ENCODE data around the gene ITFG1. TPM values are rescaled to one million over a fixed set of nuclear protein-coding genes. Genes with fewer than 3 reads are reported as not detected.

The ITFG1 gene
- total RNA-seq, 4 donors from 2014 or later = 36.3 to 67.6 (median 56.1) TPM

GRCh38 chr16:47311738-47312505 is 148.9 kb downstream of the ITFG1 start:
- DNase-seq = no peak
- Histone ChIP-seq H3K4me3 (no peak overlapping the region), H3K27me3 (no peaks in the 10 kb centered on the region), H3K4me1 (no peaks in the 10 kb centered on the region), H3K36me3 (peaks cover 0 to 12% (median 0%) of the 10 kb centered on the region in 3 donors), H3K27ac (no peak overlapping the region), H3K9me3 (no peaks in the 10 kb centered on the region)
- TF ChIP-seq, protein P1, sequence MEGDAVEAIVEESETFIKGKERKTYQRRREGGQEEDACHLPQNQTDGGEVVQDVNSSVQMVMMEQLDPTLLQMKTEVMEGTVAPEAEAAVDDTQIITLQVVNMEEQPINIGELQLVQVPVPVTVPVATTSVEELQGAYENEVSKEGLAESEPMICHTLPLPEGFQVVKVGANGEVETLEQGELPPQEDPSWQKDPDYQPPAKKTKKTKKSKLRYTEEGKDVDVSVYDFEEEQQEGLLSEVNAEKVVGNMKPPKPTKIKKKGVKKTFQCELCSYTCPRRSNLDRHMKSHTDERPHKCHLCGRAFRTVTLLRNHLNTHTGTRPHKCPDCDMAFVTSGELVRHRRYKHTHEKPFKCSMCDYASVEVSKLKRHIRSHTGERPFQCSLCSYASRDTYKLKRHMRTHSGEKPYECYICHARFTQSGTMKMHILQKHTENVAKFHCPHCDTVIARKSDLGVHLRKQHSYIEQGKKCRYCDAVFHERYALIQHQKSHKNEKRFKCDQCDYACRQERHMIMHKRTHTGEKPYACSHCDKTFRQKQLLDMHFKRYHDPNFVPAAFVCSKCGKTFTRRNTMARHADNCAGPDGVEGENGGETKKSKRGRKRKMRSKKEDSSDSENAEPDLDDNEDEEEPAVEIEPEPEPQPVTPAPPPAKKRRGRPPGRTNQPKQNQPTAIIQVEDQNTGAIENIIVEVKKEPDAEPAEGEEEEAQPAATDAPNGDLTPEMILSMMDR (IDR thresholded peaks at IDR 0.05) = no peak
- TF ChIP-seq POLR2A (IDR thresholded peaks at IDR 0.05) = no peak

- no peaks in the 10 kb centered on the region for H3K27me3 ChIP-seq
- no peak overlapping the region for H3K27ac ChIP-seq
- H3K4me3 ChIP-seq = no peak overlapping the region
- no peaks in the 10 kb centered on the region for H3K4me1 ChIP-seq
- no peak for TF ChIP-seq POLR2A (IDR thresholded peaks at IDR 0.05)
- TF ChIP-seq, protein P1 (IDR thresholded peaks at IDR 0.05) = no peak
- no peak for DNase-seq
- H3K36me3 ChIP-seq = peaks cover 0 to 12% (median 0%) of the 10 kb centered on the region in 3 donors
- no peaks in the 10 kb centered on the region for H3K9me3 ChIP-seq
Observed at GRCh38 chr16:47310792-47311211, 150.1 kb downstream of the ITFG1 start.

GRCh38 chr16:47309581-47310312 is 151.1 kb downstream of the ITFG1 start:
- Histone ChIP-seq H3K9me3 (no peaks in the 10 kb centered on the region), H3K27ac (no peak overlapping the region), H3K36me3 (peaks cover 0 to 12% (median 0%) of the 10 kb centered on the region in 3 donors), H3K4me1 (no peaks in the 10 kb centered on the region), H3K27me3 (no peaks in the 10 kb centered on the region), H3K4me3 (no peak overlapping the region)
- no peak for TF ChIP-seq POLR2A (IDR thresholded peaks at IDR 0.05)
- TF ChIP-seq, protein P1 (IDR thresholded peaks at IDR 0.05) = no peak
- no peak for DNase-seq

DNA sequence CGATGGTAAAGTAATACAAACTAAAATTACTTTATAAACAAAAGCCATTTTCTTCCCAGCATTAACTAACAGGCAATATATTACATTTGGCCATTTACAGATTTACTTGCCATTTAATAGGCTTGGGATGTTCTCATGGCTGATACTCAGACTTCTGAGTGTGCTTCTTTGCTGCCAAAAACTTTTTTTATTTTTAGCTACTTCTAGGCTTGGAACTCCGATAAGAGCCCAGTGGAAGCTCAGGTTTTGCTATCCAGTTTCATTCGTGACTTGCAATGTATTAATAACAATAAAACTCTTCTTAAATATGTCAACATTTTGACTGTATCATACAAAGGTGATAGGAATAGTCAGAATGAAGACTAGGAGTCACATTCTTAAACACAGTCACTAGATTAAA is 152.3 kb downstream of the ITFG1 start:
- no peak for TF ChIP-seq POLR2A (IDR thresholded peaks at IDR 0.05)
- TF ChIP-seq, protein P1 (IDR thresholded peaks at IDR 0.05) = no peak

DNA sequence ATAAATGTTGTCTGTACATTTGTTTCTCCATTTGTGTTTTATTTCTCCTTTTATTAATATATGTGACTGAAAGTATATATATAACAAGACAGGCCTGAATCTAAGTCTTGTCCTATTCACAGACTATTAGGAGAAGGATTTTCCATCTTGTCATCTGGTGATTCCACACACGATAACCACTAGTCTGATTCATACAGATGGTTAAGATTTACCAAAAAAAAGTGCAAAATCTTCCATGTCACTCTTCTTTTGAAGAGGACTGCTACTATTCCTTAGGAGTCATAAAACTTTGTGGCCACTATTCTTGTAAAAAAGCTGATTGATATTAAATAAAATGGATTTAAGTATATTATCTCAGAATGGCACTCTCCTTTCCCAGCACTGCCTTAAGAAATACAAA is 156.3 kb downstream of the ITFG1 start:
- Histone ChIP-seq H3K9me3 (no peaks in the 10 kb centered on the region), H3K27ac (no peak overlapping the region), H3K4me3 (no peak overlapping the region), H3K4me1 (no peaks in the 10 kb centered on the region), H3K36me3 (peaks cover 0 to 6% (median 0%) of the 10 kb centered on the region in 3 donors), H3K27me3 (no peaks in the 10 kb centered on the region)
- TF ChIP-seq POLR2A (IDR thresholded peaks at IDR 0.05) = no peak
- TF ChIP-seq, protein P1 (IDR thresholded peaks at IDR 0.05) = no peak
- DNase-seq = no peak

More for the DNA sequence above, 152.3 kb downstream of the ITFG1 start:
- no peaks in the 10 kb centered on the region for H3K9me3 ChIP-seq
- no peak overlapping the region for H3K4me3 ChIP-seq
- H3K4me1 ChIP-seq = no peaks in the 10 kb centered on the region
- DNase-seq = no peak
- H3K27ac ChIP-seq = no peak overlapping the region
- H3K27me3 ChIP-seq = no peaks in the 10 kb centered on the region
- peaks cover 0 to 12% (median 0%) of the 10 kb centered on the region in 3 donors for H3K36me3 ChIP-seq
